Stimulated activated CD4-positive, alpha-beta T cell treated with anti-CD3 and anti-CD28 coated beads, Interleukin-15, amount 100 ng/mL, for 48 hours (primary cell): ENCODE results near the gene WDFY3.
"Not testable (repeated sequence)": the region's sequence is repeated elsewhere in the genome, so short reads cannot be mapped to it uniquely, and the experiment has no call there.

ENCODE experiments used
- DNase-seq, 2 donors: peaks; one replicate each; pipeline ENCODE4 v3.0.0-alpha.2; 2020; ENCODE audit warnings: low read depth in 2 of 2

WDFY3 gene

DNA sequence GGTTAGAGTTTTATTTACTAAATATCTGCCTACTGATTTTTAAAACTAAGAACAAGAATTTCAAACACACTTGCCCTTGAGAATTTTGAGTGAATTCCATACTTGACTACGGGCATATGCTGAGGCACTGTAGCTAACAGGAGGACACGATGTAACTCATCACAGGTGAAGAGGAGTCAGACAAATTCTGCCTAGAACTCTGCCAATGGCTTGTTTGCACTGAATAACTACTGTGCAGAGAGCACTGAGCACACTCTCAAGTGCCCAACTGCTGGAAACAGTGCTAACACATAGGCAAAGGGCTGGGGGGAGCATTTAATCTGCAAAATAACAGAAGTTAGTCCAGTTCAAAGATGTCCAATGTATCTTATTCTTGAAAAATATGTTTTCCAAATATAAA is 104.4 kb downstream of the WDFY3 start:
- no peak for DNase-seq

GRCh38 chr4:84857296-84857695 is 109.2 kb downstream of the WDFY3 start:
- no peak for DNase-seq

GRCh38 chr4:84856468-84857049 is 109.9 kb downstream of the WDFY3 start:
- no peak for DNase-seq

- no peak for DNase-seq
Measured at GRCh38 chr4:84855774-84856173, 110.7 kb downstream of the WDFY3 start.

- DNase-seq: no peak
Measured at GRCh38 chr4:84852081-84852480, 114.4 kb downstream of the WDFY3 start.

GRCh38 chr4:84849051-84849640 is 117.3 kb downstream of the WDFY3 start:
- no peak for DNase-seq

DNA sequence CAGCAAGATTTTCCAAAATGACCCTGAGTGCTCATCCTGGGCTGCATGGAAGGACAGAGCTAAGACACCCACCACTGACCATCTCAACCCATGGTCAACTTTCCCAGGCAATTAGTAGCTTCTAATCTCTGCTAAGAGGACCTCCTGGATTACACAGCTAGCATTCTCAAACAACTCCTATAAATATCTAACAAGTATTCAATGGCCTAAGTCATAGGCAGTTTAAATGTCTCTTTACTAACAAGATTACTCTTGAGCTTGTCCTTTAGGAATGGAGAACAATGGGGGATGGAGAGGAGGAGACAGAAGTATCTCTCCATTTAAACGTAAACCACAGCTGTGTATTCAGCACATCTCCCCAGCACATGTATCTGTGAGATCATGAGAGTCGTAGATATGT is 118.1 kb downstream of the WDFY3 start:
- DNase-seq: no peak

DNA sequence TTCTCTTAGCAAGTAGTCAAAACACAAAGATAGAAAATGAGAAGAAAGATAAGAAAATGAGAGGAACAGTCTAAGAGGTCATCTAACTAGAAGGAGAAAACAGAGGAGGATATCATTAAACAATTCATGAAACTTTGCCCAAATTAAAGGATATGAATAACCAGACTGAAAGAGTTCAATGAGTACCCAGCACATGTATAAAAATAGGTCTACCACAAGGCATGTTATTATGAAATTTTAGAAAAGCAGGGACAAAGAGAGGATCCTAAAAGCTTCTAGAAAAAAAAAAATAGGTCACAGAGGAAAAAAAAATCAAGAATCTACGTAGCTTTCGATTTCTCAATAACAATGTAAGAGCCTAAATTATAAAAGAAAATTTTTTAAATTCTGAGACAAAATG is 118.5 kb downstream of the WDFY3 start:
- DNase-seq: no peak

DNA sequence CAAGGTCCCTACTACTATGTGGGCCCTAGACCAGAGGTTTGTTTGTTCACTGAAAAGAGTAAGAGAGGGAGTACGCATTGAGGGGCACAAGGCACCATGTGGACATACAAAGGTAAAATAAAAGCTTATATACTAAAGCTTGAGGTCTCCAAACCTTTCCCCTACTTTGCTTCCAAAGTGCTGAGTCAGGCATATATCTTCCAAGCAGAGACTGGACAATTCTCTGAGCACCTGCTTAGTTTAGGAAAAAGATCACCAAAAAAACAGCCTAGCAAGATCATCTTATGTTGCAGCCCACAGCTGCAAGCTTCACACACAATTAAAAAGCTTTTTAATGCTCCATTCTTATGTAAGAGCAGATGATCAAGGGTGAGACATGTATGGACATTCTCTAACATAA is 119.5 kb downstream of the WDFY3 start:
- DNase-seq: no peak

- DNase-seq: no peak
Measured at GRCh38 chr4:84841435-84841834, 125.1 kb downstream of the WDFY3 start.

- DNase-seq: no peak
Measured at GRCh38 chr4:84837751-84838150, 128.7 kb downstream of the WDFY3 start.

DNA sequence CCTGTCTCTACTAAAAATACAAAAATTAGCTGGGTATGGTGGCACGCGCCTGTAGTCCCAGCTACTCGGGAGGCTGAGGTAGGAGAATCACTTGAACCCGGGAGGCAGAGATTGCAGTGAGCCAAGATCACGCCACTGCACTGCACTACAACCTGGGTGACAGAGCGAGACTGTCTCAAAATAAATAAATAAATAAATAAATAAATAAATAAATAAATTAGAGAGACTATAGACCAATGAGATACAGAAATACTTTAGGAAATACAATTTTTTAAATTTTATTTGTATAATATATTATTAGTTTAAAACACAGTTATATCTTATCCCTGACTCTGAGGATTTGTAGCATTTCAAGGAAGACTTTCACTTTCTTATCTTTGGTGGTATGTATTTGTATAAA is 136.9 kb downstream of the WDFY3 start:
- not testable (repeated sequence) for DNase-seq

- DNase-seq: no peak
Measured at GRCh38 chr4:84826681-84827080, 139.8 kb downstream of the WDFY3 start.

- no peak for DNase-seq
Measured at GRCh38 chr4:84825701-84826341, 140.7 kb downstream of the WDFY3 start.

GRCh38 chr4:84821064-84821463 is 145.4 kb downstream of the WDFY3 start:
- no peak for DNase-seq

DNA sequence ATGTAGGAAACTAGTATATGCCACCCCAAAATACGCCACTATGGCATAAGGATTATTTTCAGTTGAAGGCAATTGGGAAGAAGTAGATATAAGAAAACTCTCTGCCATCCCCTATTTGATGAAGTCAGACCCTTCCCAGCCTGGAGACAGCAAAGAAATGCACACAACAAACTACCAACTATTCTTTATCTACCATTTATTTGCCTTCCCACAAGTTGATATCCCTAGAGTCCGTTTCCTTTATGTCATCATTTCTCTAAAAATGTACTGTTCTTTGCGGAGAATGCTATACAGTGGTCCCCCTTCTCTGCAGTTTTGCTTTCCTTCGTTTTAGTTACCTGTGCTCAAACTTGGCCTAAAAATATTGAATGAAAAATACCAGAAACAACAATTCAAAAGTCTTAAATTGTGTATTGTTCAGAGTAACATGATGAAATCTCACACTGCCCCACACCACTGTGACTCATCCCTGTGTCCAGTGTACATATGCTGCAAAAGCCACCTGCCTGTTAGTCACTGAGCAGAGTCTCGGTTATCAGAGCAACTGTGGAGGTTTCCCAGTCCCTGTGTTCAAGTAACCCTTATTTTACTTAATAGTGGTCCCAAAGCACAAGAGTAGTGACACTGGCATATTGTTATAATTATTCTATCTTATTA is 152.3 kb downstream of the WDFY3 start:
- DNase-seq: no peak

- DNase-seq: no peak
Measured at GRCh38 chr4:84809946-84810345, 156.5 kb downstream of the WDFY3 start.

DNA sequence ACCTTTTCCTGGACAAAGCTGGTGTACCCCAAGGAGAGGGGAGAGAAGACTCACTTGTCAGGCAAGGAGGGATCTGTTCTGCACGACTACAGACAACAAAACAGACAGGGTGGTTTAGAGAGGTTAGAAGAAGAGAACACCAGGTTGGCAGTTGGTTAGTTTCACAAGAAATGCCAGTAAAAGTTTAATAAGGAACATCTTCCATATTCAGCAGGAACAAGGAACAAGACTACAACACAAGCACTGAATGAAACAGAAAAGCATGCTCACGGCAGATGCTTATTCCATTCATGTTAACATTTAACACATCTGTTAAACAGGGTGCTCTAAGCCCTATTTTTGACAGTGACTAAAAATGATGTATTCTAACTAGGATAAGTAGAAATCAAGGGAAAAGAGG is 158.2 kb downstream of the WDFY3 start:
- DNase-seq: no peak

GRCh38 chr4:84806541-84806940 is 159.9 kb downstream of the WDFY3 start:
- not testable (repeated sequence) for DNase-seq

GRCh38 chr4:84804136-84804535 is 162.4 kb downstream of the WDFY3 start:
- DNase-seq: no peak

- DNase-seq: no peak
Measured at GRCh38 chr4:84803720-84804119, 162.8 kb downstream of the WDFY3 start.

DNA sequence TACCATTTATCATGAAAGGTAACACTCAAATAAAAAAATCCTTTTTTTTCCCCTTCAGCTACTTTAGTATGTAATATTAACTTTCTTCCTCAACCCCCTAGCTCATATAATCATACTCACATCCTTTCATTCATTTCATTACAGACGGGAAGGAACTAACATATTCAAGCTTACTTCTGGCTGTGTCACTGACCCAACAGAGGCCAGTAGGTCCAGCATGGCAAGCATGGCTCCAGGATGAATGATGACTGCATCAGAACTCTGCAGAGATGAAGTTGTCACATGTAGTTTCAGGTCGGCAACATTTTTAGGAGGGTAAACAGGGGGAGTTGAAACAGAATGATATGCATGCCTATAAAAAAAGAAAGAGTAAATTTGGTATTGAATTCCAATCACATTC is 163.4 kb downstream of the WDFY3 start:
- DNase-seq: no peak

GRCh38 chr4:84800256-84800655 is 166.2 kb downstream of the WDFY3 start:
- no peak for DNase-seq
